ENCODE data around the gene LRRN4CL.
"Not testable (repeated sequence)": the region's sequence is repeated elsewhere in the genome, so short reads cannot be mapped to it uniquely, and the experiment has no call there.

The LRRN4CL gene

GRCh38 chr11:62676698-62677097 lies 12.6 kb downstream of the LRRN4CL start:
- DNase-seq (ENCODE audit: low read depth in 2 of 2), result no peak

GRCh38 chr11:62675415-62675814 lies 13.9 kb downstream of the LRRN4CL start:
- not testable (repeated sequence) for DNase-seq (ENCODE audit: low read depth in 2 of 2)

DNA sequence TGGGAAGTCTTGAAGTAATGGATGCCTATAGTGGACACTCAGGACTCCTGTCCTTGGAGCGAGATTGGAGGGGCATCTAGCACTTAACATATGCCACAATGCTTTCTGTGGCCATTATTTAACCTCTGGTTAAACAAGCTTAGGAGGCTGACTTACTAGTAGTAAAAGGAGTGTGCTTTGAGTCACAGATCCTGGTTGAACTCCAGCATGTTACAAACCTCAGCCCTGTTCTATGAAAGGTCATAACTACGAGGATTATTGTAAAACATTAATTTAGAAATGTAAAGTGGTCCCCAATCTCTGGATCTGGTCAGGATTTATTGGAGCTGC lies 16.2 kb downstream of the LRRN4CL start:
- DNase-seq (ENCODE audit: low read depth in 2 of 2), result no peak

DNA sequence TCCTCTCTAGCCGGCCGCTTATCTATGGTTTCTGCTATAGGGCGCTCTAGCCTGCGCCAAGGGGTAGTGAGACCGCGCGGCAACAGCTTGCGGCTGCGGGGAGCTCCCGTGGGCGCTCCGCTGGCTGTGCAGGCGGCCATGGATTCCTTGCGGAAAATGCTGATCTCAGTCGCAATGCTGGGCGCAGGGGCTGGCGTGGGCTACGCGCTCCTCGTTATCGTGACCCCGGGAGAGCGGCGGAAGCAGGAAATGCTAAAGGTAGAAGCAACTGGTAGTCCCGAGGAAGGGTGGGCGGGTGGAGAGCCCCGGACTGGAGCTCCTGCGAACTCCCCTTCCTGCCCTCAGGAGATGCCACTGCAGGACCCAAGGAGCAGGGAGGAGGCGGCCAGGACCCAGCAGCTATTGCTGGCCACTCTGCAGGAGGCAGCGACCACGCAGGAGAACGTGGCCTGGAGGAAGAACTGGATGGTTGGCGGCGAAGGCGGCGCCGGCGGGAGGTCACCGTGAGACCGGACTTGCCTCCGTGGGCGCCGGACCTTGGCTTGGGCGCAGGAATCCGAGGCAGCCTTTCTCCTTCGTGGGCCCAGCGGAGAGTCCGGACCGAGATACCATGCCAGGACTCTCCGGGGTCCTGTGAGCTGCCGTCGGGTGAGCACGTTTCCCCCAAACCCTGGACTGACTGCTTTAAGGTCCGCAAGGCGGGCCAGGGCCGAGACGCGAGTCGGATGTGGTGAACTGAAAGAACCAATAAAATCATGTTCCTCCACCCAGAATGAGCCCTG lies 17.5 kb downstream of the LRRN4CL start, which contains the start of the genes LBHD1 and UQCC3:
LBHD1 (minus strand) TSS at position 660 of the 782 bp plus-strand sequence. CDS start 2,236 bp downstream, outside the sequence.
UQCC3 (plus strand) TSS at position 66 of the 782 bp plus-strand sequence; CDS start at position 139, 73 bp downstream.
- DNase-seq (ENCODE audit: low read depth in 2 of 2), result peak; percentile 63 to 71

- DNase-seq (ENCODE audit: low read depth in 2 of 2), result peak in 1 of 2 donors; percentile 13
Observed at GRCh38 chr11:62671236-62671607, 18.1 kb downstream of the LRRN4CL start.

- DNase-seq (ENCODE audit: low read depth in 2 of 2), result no peak
Observed at GRCh38 chr11:62669420-62670161, 19.7 kb downstream of the LRRN4CL start.

DNA sequence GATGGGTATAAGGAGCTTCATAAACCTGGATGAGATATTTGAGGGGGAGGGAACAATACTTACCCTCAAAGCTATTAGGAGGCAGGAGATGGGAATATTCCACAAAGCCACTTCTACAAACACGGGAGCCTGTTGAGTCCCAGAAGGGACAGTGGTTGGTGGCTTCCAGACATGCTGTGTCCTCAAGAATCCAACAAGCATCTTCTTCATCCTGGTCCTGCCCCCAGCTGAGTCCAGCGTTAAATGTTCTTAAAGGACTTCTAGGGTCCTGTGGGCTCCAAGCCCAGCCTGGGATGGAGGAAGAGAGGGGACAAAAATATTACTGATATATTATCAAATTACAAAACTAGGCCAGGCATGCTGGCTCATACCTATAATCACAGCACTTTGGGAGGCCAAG lies 21.9 kb downstream of the LRRN4CL start:
- no peak for DNase-seq (ENCODE audit: low read depth in 2 of 2)

- no peak for DNase-seq (ENCODE audit: low read depth in 2 of 2)
Observed at GRCh38 chr11:62666259-62666926, 22.9 kb downstream of the LRRN4CL start.

GRCh38 chr11:62665599-62666258 lies 23.6 kb downstream of the LRRN4CL start:
- DNase-seq (ENCODE audit: low read depth in 2 of 2), result peak; percentile 68 to 78

DNA sequence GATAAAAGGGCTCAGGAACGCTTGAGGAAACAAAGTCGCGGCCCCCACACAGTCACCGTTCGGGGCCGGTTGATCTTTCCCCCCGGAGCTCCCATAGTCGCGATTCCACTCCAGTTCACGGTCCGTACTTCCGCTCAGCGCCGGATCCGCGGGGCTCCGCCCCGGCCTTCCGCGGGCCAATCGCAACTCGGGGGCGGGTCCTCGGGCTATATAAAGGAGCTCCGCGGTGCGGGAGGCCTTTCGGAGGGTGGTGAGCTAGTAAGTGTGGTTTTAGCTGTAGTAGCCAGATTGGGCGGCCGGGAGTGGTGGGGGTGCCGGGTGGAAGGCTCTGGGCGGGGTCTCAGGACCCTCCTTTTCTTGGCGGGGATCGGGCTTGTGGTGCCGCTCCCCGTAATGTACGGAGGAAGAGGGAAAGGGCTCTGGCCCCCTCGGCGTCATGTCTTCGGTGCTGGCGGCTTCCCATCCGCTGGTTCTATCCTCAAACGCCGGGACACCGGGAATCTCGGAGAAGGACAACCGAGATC lies 24.2 kb downstream of the LRRN4CL start, which contains the start of the genes C11orf98 and CSKMT:
C11orf98 (minus strand) TSS at position 136 of the 524 bp plus-strand sequence; CDS start at position 95, 41 bp downstream.
CSKMT (plus strand) TSS at position 238 of the 524 bp plus-strand sequence. CDS start 568 bp downstream, outside the sequence.
- DNase-seq (ENCODE audit: low read depth in 2 of 2), result peak; percentile 92 to 93

DNA sequence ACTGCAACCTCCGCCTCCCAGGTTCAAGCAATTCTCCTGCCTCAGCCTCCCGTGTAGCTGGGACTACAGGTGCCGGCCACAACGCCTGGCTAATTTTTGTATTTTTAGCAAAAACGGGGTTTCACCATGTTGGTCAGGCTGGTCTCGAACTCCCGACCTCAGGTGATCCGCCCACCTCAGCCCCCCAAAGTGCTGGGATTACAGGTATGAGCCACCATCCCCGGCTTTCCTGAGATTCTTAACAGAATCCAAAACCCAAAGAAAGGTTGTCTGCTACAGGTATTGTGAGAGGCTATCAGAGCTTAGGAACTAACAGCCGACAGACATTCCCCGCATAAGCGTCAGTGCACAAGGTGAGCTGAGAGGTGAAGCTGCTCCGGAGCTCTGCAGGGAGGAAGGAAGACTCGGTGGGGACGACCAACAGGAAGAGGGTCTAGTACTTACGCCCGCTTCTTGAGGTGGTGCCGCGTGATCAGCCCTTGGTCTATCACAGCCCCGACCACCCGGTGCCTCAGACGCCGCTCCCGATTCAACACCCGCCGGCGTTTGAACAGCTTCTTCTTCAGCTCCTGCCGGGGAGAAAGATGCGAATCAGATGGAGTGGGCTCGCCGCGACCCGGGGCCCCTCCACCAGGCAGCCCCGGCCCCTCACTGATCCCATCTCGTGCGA lies 24.8 kb downstream of the LRRN4CL start:
- peak in 1 of 2 donors; percentile 29 for DNase-seq (ENCODE audit: low read depth in 2 of 2)

DNA sequence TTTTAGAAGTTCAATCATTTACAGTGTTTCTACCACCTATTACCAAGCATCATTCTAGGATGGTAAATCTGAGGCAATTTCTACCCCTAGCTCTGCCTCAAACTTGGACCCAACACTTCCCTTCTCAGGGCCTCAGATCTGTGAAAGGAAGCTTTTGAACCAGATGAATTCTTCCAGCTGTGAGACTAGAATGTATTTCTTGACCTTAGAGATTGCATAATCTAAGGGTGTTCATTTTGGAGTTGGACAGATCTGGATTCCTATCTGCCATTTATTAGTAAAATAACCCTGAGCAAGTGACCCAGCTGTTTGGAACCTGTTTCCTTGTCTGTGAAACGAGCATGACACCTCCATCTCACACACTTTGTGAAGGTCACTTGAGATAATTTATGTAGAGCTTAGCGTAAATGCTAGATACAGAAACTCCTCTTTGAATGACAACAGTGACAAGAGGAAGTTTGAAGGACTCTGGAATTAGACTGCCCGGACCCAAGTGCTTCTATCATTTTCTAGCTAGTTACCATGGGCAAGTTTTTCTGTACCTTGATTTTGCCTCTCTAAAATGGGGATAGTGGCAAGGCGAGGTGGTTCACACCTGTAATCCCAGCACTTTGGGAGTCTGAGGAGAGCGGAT lies 32.4 kb downstream of the LRRN4CL start:
- DNase-seq (ENCODE audit: low read depth in 2 of 2), result no peak

DNA sequence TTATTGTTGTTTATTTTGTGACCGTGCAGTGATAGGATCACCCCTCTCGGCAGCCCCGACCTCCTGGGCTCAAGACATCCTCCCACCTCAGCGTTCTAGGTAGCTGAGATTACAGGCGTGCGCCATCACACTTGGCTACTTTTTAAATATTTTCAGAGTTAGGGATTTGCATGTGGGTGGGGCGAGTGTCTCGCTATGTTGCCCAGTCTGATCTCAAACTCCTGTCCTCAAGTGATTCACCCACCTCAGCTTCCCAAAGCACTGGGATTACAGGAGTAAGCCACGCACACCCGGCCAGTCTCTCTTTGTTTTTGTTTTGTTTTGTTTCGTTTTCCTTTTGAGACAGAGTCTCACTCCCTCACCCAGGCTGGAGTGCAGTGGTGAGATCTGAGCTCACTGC lies 35.0 kb downstream of the LRRN4CL start:
- no peak for DNase-seq (ENCODE audit: low read depth in 2 of 2)

DNA sequence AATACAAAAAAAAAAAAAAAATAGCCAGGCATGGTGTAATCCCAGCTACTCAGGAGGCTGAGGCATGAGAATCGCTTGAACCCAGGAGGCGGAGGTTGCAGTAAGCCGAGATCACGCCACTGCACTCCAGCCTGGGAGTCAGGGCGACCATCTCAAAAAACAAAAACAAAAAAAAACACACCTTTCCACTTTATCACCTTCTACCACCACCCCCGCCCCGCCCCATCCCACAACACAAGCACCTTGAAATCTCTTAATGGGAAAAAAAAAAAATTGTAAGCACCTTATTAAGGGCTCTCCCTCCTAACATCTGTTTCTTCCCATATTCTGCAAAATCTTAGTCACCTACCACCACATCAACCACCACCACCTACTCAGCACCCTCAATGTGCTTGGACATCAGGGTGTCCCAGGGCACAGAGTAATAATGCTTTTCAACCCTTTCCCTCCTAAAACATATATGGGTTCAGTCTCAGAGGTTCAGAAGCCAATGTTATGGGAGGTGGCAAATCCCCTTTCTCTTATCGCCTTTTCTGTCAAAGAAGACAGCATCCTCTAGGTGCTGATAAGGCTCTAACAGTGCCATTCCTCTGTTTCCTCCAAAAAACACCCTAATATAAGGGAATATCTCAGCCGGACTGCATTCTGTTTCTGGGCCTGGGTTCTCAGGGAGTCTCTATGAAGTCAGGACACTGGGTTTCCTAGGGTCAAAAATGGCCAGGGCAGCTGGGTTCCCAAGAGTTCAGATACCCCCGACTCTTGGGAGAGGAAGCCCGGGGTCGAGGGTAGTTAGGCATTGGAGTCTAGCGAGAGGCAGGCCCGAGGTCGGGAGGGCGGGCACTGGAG lies 36.9 kb downstream of the LRRN4CL start:
- no peak for DNase-seq (ENCODE audit: low read depth in 2 of 2)

DNA sequence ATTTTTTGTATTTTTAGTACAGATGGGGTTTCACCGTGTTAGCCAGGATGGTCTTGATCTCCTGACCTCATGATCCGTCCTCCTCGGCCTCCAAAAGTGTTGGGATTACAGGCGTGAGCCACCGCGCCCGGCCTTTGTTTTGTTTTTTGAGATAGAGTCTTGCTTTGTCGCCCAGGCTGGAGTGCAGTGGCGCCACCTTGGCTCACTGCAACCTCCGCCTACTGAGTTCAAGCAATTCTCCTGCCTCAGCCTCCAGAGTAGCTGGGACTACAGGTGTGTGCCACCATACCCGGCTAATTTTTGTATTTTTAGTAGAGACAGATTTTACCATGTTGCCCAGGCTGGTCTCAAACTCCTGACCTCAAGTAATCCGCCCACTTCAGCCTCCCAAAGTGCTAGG lies 39.0 kb downstream of the LRRN4CL start:
- not testable (repeated sequence) for DNase-seq (ENCODE audit: low read depth in 2 of 2)

- DNase-seq (ENCODE audit: low read depth in 2 of 2), result no peak
Observed at GRCh38 chr11:62649486-62649885, 39.8 kb downstream of the LRRN4CL start.

GRCh38 chr11:62648967-62649364 lies 40.4 kb downstream of the LRRN4CL start:
- no peak for DNase-seq (ENCODE audit: low read depth in 2 of 2)

GRCh38 chr11:62648185-62648966 lies 41.0 kb downstream of the LRRN4CL start:
- no peak for DNase-seq (ENCODE audit: low read depth in 2 of 2)

DNA sequence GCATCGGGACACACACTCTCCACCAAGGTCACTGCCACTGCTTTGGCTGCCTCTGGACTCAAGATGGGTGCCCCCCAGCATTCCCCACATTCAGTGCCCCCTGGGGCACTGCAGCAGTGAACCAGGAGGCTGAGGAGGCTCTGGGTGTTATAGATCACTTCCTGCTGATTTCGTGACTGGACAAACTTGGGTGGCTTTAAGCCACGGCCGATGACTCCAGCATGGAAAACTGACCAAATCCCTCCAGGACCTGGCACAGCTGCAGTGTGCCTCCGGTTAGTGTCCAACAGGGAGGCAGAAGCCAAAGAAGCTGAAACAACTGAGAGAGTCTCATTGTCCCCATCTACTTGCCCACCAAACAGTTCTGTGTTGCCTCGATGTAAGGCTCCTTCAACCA lies 41.7 kb downstream of the LRRN4CL start:
- DNase-seq (ENCODE audit: low read depth in 2 of 2), result no peak

Data from stimulated activated CD8-positive, alpha-beta memory T cell treated with anti-CD3 and anti-CD28 coated beads, Interleukin-7, amount 100 ng/mL, for 4 hours (primary cell).